ENCODE data around the gene SRP72. TPM values are rescaled to one million over a fixed set of nuclear protein-coding genes. Genes with fewer than 3 reads are reported as not detected.

The SRP72 gene
- total RNA-seq, 1 experiment from 2014 or later, result 146 TPM

DNA sequence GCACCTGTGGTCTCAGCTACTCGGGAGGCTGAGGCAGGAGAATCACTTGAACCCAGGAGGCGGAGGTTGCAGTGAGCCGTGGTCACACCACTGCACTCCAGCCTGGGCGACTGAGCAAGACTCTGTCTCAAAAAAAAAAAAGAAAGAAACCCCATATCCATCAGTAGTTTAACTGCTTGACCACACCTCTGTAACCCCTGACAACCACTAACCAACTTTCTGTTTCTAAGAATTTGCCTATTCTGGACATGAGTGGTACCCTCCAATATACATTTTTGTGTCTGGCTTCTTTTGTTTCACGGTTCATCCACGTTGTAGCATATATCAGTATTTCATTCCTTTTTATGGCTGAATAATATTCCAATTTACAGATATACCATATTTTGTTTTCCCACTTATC lies 41.1 kb upstream of the SRP72 start:
- no peak overlapping the region for H3K4me3 ChIP-seq (replicated peaks in 1 of 2; ENCODE audit: low read depth in 1 of 2, low read length in 2 of 2)
- no peak overlapping the region for H2AFZ ChIP-seq (ENCODE audit: low read depth, low read length, poor library complexity, severe bottlenecking)
- ATAC-seq, result no peak
- no peaks in the 10 kb centered on the region for H3K9me3 ChIP-seq (ENCODE audit: control insufficient read depth in 1 of 2, insufficient read depth in 1 of 2, low read depth in 1 of 2, low read length in 2 of 2)
- H3K4me1 ChIP-seq (ENCODE audit: control insufficient read depth in 1 of 2, insufficient read depth in 2 of 2, low read length in 2 of 2), result no peaks in the 10 kb centered on the region
- POLR2A ChIA-PET, result interaction anchor here (1.0 kb wide), 1 partner anchor 10 kb away, joined by 4 read pairs; the partner anchor contains the start of genes PAICS and PPAT
- RAD21 ChIA-PET (ENCODE audit: low non-redundant PET in 1 of 2, low total read pairs in 2 of 2, uncharacterized antibody in 2 of 2, unreplicated experiment in 2 of 2), result no interaction called here
- H3K27me3 ChIP-seq (ENCODE audit: insufficient read depth, low read length), result no peaks in the 10 kb centered on the region
- BruUV-seq (replicated peaks), result no TSS peak
- 0 out of 4 replicates have a peak, but pooled peaks cover 0 to 4% of the 10 kb centered on the region in 2 experiments for H3K36me3 ChIP-seq (ENCODE audit: control insufficient read depth in 1 of 2, insufficient read depth in 2 of 2, low read length in 2 of 2)
- no peak for DNase-seq (ENCODE audit: low read depth, low spot score)
- CTCF ChIA-PET, result interaction anchor here (1.3 to 1.6 kb wide), 2 partner anchors 9 to 410 kb away, joined by 8 to 13 read pairs; partner anchors contain the start of genes PAICS and PPAT
- TF ChIP-seq ELF1 (IDR thresholded peaks at IDR 0.05; ENCODE audit: borderline replicate concordance, low read depth), result no peak
- TF ChIP-seq ZNF274 (IDR thresholded peaks at IDR 0.05; ENCODE audit: low read depth, low read length), result no peak
- TF ChIP-seq POLR2A (IDR thresholded peaks at IDR 0.05; ENCODE audit: borderline replicate concordance, extremely low read depth, insufficient read depth, insufficient read length), result no peak
- no peak for TF ChIP-seq YY1 (IDR thresholded peaks at IDR 0.05; ENCODE audit: extremely low read depth, insufficient replicate concordance, low read depth, low read length)
- no peak for TF ChIP-seq TCF7L2 (IDR thresholded peaks at IDR 0.05; ENCODE audit: borderline replicate concordance, extremely low read depth, insufficient read depth, insufficient read length)
- TF ChIP-seq JUND (IDR thresholded peaks at IDR 0.05), result no peak
- TF ChIP-seq SIN3A (IDR thresholded peaks at IDR 0.05; ENCODE audit: low read depth), result no peak
- H3K27ac ChIP-seq (ENCODE audit: low read depth, low read length), result no peak overlapping the region
- H3K9me2 ChIP-seq (ENCODE audit: insufficient read depth), result no peaks in the 10 kb centered on the region
- peaks cover 100% of the 10 kb centered on the region for H3K79me2 ChIP-seq (ENCODE audit: insufficient read depth, low read length)
- H4K20me1 ChIP-seq (ENCODE audit: insufficient read depth), result peaks cover 70% of the 10 kb centered on the region
- H3K9ac ChIP-seq (ENCODE audit: low read length), result no peak overlapping the region
- intact Hi-C loops (cut with micrococcal nuclease), result loop anchor here (5.0 kb wide), 1 partner anchor 376 kb away; no protein-coding TSS in a partner anchor
- no peak overlapping the region for H3K4me2 ChIP-seq (ENCODE audit: low read length)

DNA sequence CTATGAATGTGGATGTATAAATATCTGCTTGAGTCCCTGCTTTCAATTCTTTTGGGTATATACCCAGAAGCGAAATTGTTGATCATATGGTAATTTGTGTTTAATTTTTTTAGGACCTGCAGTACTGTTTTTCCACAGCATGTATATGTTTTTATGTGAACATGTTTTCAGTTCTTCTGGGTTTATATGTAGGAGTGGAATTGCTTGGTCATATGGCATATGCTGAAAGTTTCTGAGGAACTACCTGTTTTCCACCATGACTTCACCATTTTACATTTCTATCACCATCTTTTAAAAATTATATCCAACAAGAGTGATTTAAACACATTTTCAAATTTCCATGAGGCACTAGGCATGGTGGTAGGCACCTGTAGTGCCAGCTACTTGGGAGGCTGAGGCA lies 40.2 kb upstream of the SRP72 start:
- no peak for DNase-seq (ENCODE audit: low read depth, low spot score)
- Histone ChIP-seq H3K4me1 (ENCODE audit: control insufficient read depth in 1 of 2, insufficient read depth in 2 of 2, low read length in 2 of 2) (no peaks in the 10 kb centered on the region), H3K27me3 (ENCODE audit: insufficient read depth, low read length) (no peaks in the 10 kb centered on the region), H3K9me3 (ENCODE audit: control insufficient read depth in 1 of 2, insufficient read depth in 1 of 2, low read depth in 1 of 2, low read length in 2 of 2) (no peaks in the 10 kb centered on the region), H3K4me2 (ENCODE audit: low read length) (no peak overlapping the region), H2AFZ (ENCODE audit: low read depth, low read length, poor library complexity, severe bottlenecking) (no peak overlapping the region), H3K9me2 (ENCODE audit: insufficient read depth) (no peaks in the 10 kb centered on the region), H3K36me3 (ENCODE audit: control insufficient read depth in 1 of 2, insufficient read depth in 2 of 2, low read length in 2 of 2) (0 out of 4 replicates have a peak, but pooled peaks cover 0 to 4% of the 10 kb centered on the region in 2 experiments), H3K4me3 (replicated peaks in 1 of 2; ENCODE audit: low read depth in 1 of 2, low read length in 2 of 2) (no peak overlapping the region), H4K20me1 (ENCODE audit: insufficient read depth) (peaks cover 78% of the 10 kb centered on the region), H3K9ac (ENCODE audit: low read length) (no peak overlapping the region), H3K79me2 (ENCODE audit: insufficient read depth, low read length) (peaks cover 100% of the 10 kb centered on the region), H3K27ac (ENCODE audit: low read depth, low read length) (no peak overlapping the region)
- ChIA-PET RAD21 (ENCODE audit: low non-redundant PET in 1 of 2, low total read pairs in 2 of 2, uncharacterized antibody in 2 of 2, unreplicated experiment in 2 of 2) (no interaction called here), POLR2A (no interaction called here), CTCF (no interaction called here)
- no peak for TF ChIP-seq FOSL1 (IDR thresholded peaks at IDR 0.05; ENCODE audit: low read depth)
- no peak for TF ChIP-seq SIN3A (IDR thresholded peaks at IDR 0.05; ENCODE audit: low read depth)
- no peak for TF ChIP-seq CBX3 (IDR thresholded peaks at IDR 0.05; ENCODE audit: low read depth)
- no peak for TF ChIP-seq ZNF274 (IDR thresholded peaks at IDR 0.05; ENCODE audit: low read depth, low read length)
- TF ChIP-seq CEBPB (IDR thresholded peaks at IDR 0.05; ENCODE audit: low read depth), result no peak
- no peak for TF ChIP-seq SP1 (IDR thresholded peaks at IDR 0.05; ENCODE audit: low read depth)
- TF ChIP-seq, protein P1, sequence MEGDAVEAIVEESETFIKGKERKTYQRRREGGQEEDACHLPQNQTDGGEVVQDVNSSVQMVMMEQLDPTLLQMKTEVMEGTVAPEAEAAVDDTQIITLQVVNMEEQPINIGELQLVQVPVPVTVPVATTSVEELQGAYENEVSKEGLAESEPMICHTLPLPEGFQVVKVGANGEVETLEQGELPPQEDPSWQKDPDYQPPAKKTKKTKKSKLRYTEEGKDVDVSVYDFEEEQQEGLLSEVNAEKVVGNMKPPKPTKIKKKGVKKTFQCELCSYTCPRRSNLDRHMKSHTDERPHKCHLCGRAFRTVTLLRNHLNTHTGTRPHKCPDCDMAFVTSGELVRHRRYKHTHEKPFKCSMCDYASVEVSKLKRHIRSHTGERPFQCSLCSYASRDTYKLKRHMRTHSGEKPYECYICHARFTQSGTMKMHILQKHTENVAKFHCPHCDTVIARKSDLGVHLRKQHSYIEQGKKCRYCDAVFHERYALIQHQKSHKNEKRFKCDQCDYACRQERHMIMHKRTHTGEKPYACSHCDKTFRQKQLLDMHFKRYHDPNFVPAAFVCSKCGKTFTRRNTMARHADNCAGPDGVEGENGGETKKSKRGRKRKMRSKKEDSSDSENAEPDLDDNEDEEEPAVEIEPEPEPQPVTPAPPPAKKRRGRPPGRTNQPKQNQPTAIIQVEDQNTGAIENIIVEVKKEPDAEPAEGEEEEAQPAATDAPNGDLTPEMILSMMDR (IDR thresholded peaks at IDR 0.05 in 2 of 3, conservative IDR thresholded peaks at IDR 0.05 in 1 of 3; ENCODE audit: borderline replicate concordance in 1 of 3, insufficient read depth in 1 of 3, low read depth in 2 of 3, low read length in 2 of 3), result no peak
- no peak for TF ChIP-seq YY1 (IDR thresholded peaks at IDR 0.05; ENCODE audit: extremely low read depth, insufficient replicate concordance, low read depth, low read length)
- intact Hi-C loops (cut with micrococcal nuclease), result loop anchor here (5.0 kb wide), 1 partner anchor 375 kb away; no protein-coding TSS in a partner anchor
- BruUV-seq (replicated peaks), result no TSS peak
- no peak for ATAC-seq
